ENCODE results near the gene SULT4A1. TPM values are rescaled to one million over a fixed set of nuclear protein-coding genes. Genes with fewer than 3 reads are reported as not detected.
A peak's percentile ranks its signal among the peaks of the same experiment; 100 is the strongest.

The SULT4A1 gene
- polyA plus RNA-seq, 1 of the 3 experiments (the other 2 are of a cell fraction): 3.9 TPM

DNA sequence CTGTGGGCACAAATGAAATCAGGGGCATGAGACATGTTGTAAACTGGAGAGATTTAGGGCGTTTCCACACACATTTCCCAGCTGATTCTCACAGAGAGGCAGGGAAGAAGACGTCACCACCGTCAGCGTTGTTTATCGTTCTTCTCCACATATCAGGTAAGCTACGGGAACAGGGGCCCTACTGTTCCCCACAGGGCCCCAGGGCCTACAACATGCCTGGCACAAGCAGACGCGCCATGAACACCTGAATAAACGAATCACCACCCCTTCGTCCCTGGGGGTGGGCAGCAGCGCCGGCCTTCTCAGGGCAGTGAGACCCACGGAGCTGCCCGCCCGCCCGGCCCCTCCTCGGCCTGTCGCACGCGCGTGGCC is 50.5 kb downstream of the SULT4A1 start:
- peaks cover 0 to 7% of the 10 kb centered on the region in 2 experiments; a peak in 2 of 4 replicates for H3K4me1 ChIP-seq (ENCODE audit: control insufficient read depth in 1 of 2, insufficient read depth in 2 of 2, low read depth in 1 of 2, low read length in 1 of 2)
- no peak for DNase-seq
- no peaks in the 10 kb centered on the region for H3K27me3 ChIP-seq (ENCODE audit: insufficient read depth)
- H3K9ac ChIP-seq: peak overlapping the region; percentile 69
- TF ChIP-seq RAD21 (IDR thresholded peaks at IDR 0.05; ENCODE audit: low read length): no peak
- TF ChIP-seq GABPA (IDR thresholded peaks at IDR 0.05; ENCODE audit: low read depth): no peak
- no peak for TF ChIP-seq TCF12 (IDR thresholded peaks at IDR 0.05)
- TF ChIP-seq JUND (IDR thresholded peaks at IDR 0.05): no peak
- no peak for TF ChIP-seq FOSL2 (IDR thresholded peaks at IDR 0.05; ENCODE audit: borderline replicate concordance, low read depth)
- no peak for TF ChIP-seq GATA2 (CRISPR knock-in tag; IDR thresholded peaks at IDR 0.05)
- no peak for TF ChIP-seq POLR2AphosphoS5 (IDR thresholded peaks at IDR 0.05; ENCODE audit: low read depth, low read length)
- TF ChIP-seq USF1 (IDR thresholded peaks at IDR 0.05; ENCODE audit: borderline replicate concordance, low read depth): no peak
- no peak for TF ChIP-seq TAF1 (IDR thresholded peaks at IDR 0.05; ENCODE audit: borderline replicate concordance, low read depth, low read length)
- TF ChIP-seq, protein P1, sequence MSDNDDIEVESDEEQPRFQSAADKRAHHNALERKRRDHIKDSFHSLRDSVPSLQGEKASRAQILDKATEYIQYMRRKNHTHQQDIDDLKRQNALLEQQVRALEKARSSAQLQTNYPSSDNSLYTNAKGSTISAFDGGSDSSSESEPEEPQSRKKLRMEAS (IDR thresholded peaks at IDR 0.05; ENCODE audit: low read depth): no peak
- H3K9me3 ChIP-seq: no peaks in the 10 kb centered on the region
- H3K27ac ChIP-seq (ENCODE audit: low read depth in 2 of 2, low read length in 1 of 2): no peak overlapping the region; a peak in 1 of 4 replicates
- no peaks in the 10 kb centered on the region; the same call in 1 of the 2 replicates for H3K79me2 ChIP-seq (ENCODE audit: insufficient read depth)
- H2AFZ ChIP-seq (ENCODE audit: low read depth): peak overlapping the region; percentile 63
- H3K9me2 ChIP-seq: no peaks in the 10 kb centered on the region
- no peaks in the 10 kb centered on the region for H4K20me1 ChIP-seq (ENCODE audit: insufficient read depth)
- no peaks in the 10 kb centered on the region for H3K36me3 ChIP-seq (replicated peaks in 1 of 2; ENCODE audit: control insufficient read depth in 1 of 2, insufficient read depth in 2 of 2, low read length in 1 of 2)
- ChIA-PET POLR2A (interaction anchor here (1.5 kb wide), 1 partner anchor 14 kb away, joined by 3 read pairs; no protein-coding TSS in a partner anchor), CTCF (interaction anchor here (0.8 kb wide), 1 partner anchor 15 kb away, joined by 3 read pairs; no protein-coding TSS in a partner anchor)
- WGBS (ENCODE audit: low lambda C conversion rate): under 1% methylated on average over 10 of the region's 21 CpGs
- peak overlapping the region; percentile 58 to 71 for H3K4me3 ChIP-seq (ENCODE audit: low read depth in 2 of 2, low read length in 1 of 2)
- peak overlapping the region; percentile 84; the same call in 1 of the 2 replicates for H3K4me2 ChIP-seq
- H3F3A ChIP-seq (replicated peaks; ENCODE audit: insufficient read depth): no peaks in the 10 kb centered on the region

DNA sequence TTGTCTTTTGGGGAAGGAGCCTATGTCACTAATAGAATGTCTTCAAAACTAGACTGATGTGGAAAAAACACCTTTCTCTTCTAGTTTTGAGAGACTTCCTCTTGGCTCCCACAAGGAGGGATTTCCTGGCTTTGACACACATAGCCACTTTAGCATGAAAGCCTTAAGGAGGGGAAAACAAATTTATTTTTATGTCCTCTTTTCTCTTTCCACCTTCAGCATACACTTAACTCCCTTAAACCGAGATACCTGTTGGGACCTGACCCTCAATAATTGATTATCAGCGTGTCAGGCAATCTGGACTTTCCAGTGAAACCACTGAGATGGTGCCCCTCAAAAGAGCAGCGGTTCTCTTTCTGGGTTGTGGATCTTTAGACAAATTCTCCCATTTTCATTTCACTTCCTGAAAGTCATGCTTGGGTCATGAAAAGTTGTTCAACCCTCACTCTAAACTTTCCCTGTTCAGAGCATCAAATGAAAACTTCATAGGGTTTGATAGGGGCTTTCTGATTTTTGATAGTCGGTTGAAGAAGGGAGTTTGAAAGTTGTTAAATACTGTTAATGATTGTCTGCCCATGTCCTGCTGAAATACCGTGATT is 59.3 kb downstream of the SULT4A1 start:
- Histone ChIP-seq H3K9ac (no peak overlapping the region), H3K4me2 (no peak overlapping the region), H3F3A (replicated peaks; ENCODE audit: insufficient read depth) (no peaks in the 10 kb centered on the region), H3K9me2 (no peaks in the 10 kb centered on the region), H3K27me3 (ENCODE audit: insufficient read depth) (no peaks in the 10 kb centered on the region), H2AFZ (ENCODE audit: low read depth) (no peak overlapping the region), H4K20me1 (ENCODE audit: insufficient read depth) (no peaks in the 10 kb centered on the region), H3K4me3 (ENCODE audit: low read depth in 2 of 2, low read length in 1 of 2) (no peak overlapping the region), H3K27ac (ENCODE audit: low read depth in 2 of 2, low read length in 1 of 2) (no peak overlapping the region), H3K9me3 (no peaks in the 10 kb centered on the region), H3K79me2 (ENCODE audit: insufficient read depth) (no peaks in the 10 kb centered on the region), H3K36me3 (replicated peaks in 1 of 2; ENCODE audit: control insufficient read depth in 1 of 2, insufficient read depth in 2 of 2, low read length in 1 of 2) (no peaks in the 10 kb centered on the region), H3K4me1 (ENCODE audit: control insufficient read depth in 1 of 2, insufficient read depth in 2 of 2, low read depth in 1 of 2, low read length in 1 of 2) (no peaks in the 10 kb centered on the region)
- WGBS (ENCODE audit: low lambda C conversion rate): 51% methylated on average over 5 of the region's 5 CpGs
- ChIA-PET POLR2A (no interaction called here), CTCF (no interaction called here)
- DNase-seq: no peak
- TF ChIP-seq RCOR1 (IDR thresholded peaks at IDR 0.05; ENCODE audit: low read length) (no peak), NRF1 (IDR thresholded peaks at IDR 0.05; ENCODE audit: low read depth, low read length) (no peak), EZH2phosphoT487 (IDR thresholded peaks at IDR 0.05; ENCODE audit: borderline replicate concordance, low read depth) (no peak), FOXJ3 (CRISPR knock-in tag; IDR thresholded peaks at IDR 0.05) (no peak), SMC3 (IDR thresholded peaks at IDR 0.05; ENCODE audit: low read depth, low read length) (no peak), MXI1 (IDR thresholded peaks at IDR 0.05; ENCODE audit: low read depth, low read length) (no peak), GATA2 (CRISPR knock-in tag; IDR thresholded peaks at IDR 0.05) (no peak)
- TF ChIP-seq, protein P2, sequence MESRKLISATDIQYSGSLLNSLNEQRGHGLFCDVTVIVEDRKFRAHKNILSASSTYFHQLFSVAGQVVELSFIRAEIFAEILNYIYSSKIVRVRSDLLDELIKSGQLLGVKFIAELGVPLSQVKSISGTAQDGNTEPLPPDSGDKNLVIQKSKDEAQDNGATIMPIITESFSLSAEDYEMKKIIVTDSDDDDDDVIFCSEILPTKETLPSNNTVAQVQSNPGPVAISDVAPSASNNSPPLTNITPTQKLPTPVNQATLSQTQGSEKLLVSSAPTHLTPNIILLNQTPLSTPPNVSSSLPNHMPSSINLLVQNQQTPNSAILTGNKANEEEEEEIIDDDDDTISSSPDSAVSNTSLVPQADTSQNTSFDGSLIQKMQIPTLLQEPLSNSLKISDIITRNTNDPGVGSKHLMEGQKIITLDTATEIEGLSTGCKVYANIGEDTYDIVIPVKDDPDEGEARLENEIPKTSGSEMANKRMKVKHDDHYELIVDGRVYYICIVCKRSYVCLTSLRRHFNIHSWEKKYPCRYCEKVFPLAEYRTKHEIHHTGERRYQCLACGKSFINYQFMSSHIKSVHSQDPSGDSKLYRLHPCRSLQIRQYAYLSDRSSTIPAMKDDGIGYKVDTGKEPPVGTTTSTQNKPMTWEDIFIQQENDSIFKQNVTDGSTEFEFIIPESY (IDR thresholded peaks at IDR 0.05; ENCODE audit: borderline replicate concordance, low read depth): no peak
- TF ChIP-seq, protein P3, sequence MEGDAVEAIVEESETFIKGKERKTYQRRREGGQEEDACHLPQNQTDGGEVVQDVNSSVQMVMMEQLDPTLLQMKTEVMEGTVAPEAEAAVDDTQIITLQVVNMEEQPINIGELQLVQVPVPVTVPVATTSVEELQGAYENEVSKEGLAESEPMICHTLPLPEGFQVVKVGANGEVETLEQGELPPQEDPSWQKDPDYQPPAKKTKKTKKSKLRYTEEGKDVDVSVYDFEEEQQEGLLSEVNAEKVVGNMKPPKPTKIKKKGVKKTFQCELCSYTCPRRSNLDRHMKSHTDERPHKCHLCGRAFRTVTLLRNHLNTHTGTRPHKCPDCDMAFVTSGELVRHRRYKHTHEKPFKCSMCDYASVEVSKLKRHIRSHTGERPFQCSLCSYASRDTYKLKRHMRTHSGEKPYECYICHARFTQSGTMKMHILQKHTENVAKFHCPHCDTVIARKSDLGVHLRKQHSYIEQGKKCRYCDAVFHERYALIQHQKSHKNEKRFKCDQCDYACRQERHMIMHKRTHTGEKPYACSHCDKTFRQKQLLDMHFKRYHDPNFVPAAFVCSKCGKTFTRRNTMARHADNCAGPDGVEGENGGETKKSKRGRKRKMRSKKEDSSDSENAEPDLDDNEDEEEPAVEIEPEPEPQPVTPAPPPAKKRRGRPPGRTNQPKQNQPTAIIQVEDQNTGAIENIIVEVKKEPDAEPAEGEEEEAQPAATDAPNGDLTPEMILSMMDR (IDR thresholded peaks at IDR 0.05): no peak
- TF ChIP-seq, protein P4, sequence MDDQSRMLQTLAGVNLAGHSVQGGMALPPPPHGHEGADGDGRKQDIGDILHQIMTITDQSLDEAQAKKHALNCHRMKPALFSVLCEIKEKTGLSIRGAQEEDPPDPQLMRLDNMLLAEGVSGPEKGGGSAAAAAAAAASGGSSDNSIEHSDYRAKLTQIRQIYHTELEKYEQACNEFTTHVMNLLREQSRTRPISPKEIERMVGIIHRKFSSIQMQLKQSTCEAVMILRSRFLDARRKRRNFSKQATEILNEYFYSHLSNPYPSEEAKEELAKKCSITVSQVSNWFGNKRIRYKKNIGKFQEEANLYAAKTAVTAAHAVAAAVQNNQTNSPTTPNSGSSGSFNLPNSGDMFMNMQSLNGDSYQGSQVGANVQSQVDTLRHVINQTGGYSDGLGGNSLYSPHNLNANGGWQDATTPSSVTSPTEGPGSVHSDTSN (IDR thresholded peaks at IDR 0.05): no peak

Data from SK-N-SH (cell line).